Activated CD8-positive, alpha-beta memory T cell treated with anti-CD3 and anti-CD28 coated beads for 1 hour (primary cell): ENCODE measurements around the gene MAGEA9B.
"Not testable (repeated sequence)": the region's sequence is repeated elsewhere in the genome, so short reads cannot be mapped to it uniquely, and the experiment has no call there.

Experiments
- DNase-seq, 2 donors: peaks; one replicate each; pipeline ENCODE4 v3.0.0-alpha.2; 2020; ENCODE audit warnings: low read depth in 1 of 2; ENCODE audit errors: extremely low read depth in 1 of 2

MAGEA9B gene

DNA sequence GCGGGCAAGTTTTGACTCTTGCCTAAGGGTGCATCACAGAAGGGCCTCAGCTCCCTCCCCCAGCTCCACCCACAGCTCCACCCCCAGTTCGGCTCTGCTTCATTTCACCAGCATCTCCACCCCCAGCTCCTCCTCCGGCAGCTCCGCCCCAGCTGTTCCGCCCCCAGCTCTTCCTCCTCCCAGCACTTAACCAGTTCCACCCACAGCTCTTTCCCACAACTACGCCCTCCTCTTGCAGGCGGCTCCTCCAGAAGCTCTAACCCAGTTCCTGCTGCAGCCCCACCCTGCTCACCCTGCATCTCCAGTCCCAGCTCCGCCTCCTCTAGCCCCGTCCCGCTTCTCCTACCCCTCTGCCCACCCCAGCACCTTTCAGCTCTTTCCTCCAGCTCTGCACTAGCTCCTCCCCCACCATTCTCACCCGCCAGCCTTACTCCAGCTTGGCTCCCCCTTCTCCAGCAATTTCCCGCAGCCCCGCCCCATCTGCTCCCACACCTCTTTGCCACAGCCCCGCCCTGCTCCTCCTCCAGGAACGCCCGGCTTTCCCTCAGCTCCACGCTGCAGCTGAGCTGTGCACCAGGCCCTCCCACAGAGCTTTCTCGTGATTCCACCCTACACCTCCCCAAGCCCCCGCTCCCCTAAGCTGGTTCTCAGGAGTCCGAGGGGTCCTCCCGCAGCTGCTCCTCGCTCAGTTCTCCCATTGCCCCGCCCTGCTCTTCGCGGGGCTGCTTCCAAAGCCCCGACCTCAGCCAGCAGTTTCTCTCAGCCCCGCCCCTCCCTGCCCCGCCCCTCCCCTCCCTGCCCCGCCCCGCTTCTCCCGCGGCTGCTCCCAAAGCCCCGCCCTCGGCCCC, 47.8 kb downstream of the MAGEA9B start:
- peak; percentile 70 to 80 for DNase-seq

DNA sequence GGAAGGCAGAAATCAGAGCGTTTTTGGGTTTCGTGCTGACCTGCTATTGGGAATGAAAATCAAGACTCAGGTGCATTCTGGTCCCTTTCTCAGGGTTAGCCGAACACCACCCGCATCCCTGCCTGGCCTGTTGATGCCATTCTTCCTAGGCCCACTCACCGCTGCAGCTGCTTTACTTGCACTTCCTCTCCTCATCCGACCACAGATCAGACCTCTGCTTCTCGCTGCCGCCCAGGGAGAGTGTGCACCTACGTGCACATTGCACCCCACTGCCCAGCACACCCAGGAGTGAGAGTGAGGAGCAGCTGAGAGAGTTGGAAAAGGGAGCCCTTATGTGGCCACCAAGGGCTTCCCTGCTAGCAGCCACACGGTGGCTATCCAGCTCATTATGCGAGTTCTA, 49.8 kb downstream of the MAGEA9B start:
- not testable (repeated sequence) for DNase-seq

GRCh38 chrX:149534926-149535602, 52.2 kb downstream of the MAGEA9B start:
- DNase-seq: not testable (repeated sequence)

DNA sequence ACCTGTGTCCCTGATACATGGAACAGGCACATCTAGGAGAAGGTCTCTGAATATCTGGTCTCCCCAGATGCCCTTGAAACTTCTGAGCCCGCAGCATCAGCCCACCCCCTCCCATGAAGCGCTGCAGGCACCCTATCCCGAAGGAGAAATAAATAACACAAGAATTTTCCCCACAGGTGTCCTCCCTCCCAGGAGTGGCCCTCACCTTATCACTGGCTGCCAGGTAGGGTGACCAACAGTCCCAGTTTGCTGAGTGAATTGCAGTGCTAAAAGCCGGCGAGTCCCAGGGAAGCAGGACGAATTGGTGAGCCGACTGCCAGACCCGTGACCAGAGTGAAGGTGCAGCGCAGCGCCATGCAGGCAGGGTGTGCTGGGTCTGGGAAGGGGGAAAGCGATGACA, 53.3 kb downstream of the MAGEA9B start:
- DNase-seq: not testable (repeated sequence)

- not testable (repeated sequence) for DNase-seq
Measured at GRCh38 chrX:149532868-149533267, 54.4 kb downstream of the MAGEA9B start.
